Measurements from ENCODE around the gene GREB1.

GREB1 gene

GRCh38 chr2:11616851-11617415, 83.1 kb downstream of the GREB1 start:
- H2AFZ ChIP-seq (ENCODE audit: low read length, unreplicated experiment), result no peak overlapping the region
- H3K4me1 ChIP-seq (ENCODE audit: control insufficient read depth, insufficient read depth, low read length, unreplicated experiment), result peaks cover 6% of the 10 kb centered on the region
- no peak overlapping the region for H3K27ac ChIP-seq (ENCODE audit: low read depth, low read length)
- no peak overlapping the region for H3K4me3 ChIP-seq (ENCODE audit: low read depth, low read length)
- no peaks in the 10 kb centered on the region for H3K36me3 ChIP-seq (ENCODE audit: insufficient read depth, low read length)
- no peaks in the 10 kb centered on the region for H3K79me2 ChIP-seq (ENCODE audit: control insufficient read depth, insufficient read depth, low read length, unreplicated experiment)
- H3K27me3 ChIP-seq (ENCODE audit: insufficient read depth, low read length), result no peaks in the 10 kb centered on the region

- H3K4me1 ChIP-seq (ENCODE audit: control insufficient read depth, insufficient read depth, low read length, unreplicated experiment), result peaks cover 2% of the 10 kb centered on the region
- no peak overlapping the region for H3K4me3 ChIP-seq (ENCODE audit: low read depth, low read length)
- no peak overlapping the region for H2AFZ ChIP-seq (ENCODE audit: low read length, unreplicated experiment)
- H3K27ac ChIP-seq (ENCODE audit: low read depth, low read length), result no peak overlapping the region
- no peaks in the 10 kb centered on the region for H3K79me2 ChIP-seq (ENCODE audit: control insufficient read depth, insufficient read depth, low read length, unreplicated experiment)
- no peaks in the 10 kb centered on the region for H3K36me3 ChIP-seq (ENCODE audit: insufficient read depth, low read length)
- no peaks in the 10 kb centered on the region for H3K27me3 ChIP-seq (ENCODE audit: insufficient read depth, low read length)
Observed at GRCh38 chr2:11617527-11617926, 83.7 kb downstream of the GREB1 start.

GRCh38 chr2:11617984-11618707, 84.3 kb downstream of the GREB1 start:
- Histone ChIP-seq H2AFZ (ENCODE audit: low read length, unreplicated experiment) (no peak overlapping the region), H3K27me3 (ENCODE audit: insufficient read depth, low read length) (no peaks in the 10 kb centered on the region), H3K4me3 (ENCODE audit: low read depth, low read length) (no peak overlapping the region), H3K79me2 (ENCODE audit: control insufficient read depth, insufficient read depth, low read length, unreplicated experiment) (no peaks in the 10 kb centered on the region), H3K36me3 (ENCODE audit: insufficient read depth, low read length) (no peaks in the 10 kb centered on the region), H3K27ac (ENCODE audit: low read depth, low read length) (no peak overlapping the region), H3K4me1 (ENCODE audit: control insufficient read depth, insufficient read depth, low read length, unreplicated experiment) (no peaks in the 10 kb centered on the region)

GRCh38 chr2:11618708-11619062, 84.8 kb downstream of the GREB1 start:
- Histone ChIP-seq H3K79me2 (ENCODE audit: control insufficient read depth, insufficient read depth, low read length, unreplicated experiment) (no peaks in the 10 kb centered on the region), H3K4me3 (ENCODE audit: low read depth, low read length) (no peak overlapping the region), H3K36me3 (ENCODE audit: insufficient read depth, low read length) (no peaks in the 10 kb centered on the region), H3K27me3 (ENCODE audit: insufficient read depth, low read length) (no peaks in the 10 kb centered on the region), H2AFZ (ENCODE audit: low read length, unreplicated experiment) (no peak overlapping the region), H3K4me1 (ENCODE audit: control insufficient read depth, insufficient read depth, low read length, unreplicated experiment) (no peaks in the 10 kb centered on the region), H3K27ac (ENCODE audit: low read depth, low read length) (no peak overlapping the region)

GRCh38 chr2:11621410-11621809, 87.6 kb downstream of the GREB1 start:
- H2AFZ ChIP-seq (ENCODE audit: low read length, unreplicated experiment), result no peak overlapping the region
- no peaks in the 10 kb centered on the region for H3K4me1 ChIP-seq (ENCODE audit: control insufficient read depth, insufficient read depth, low read length, unreplicated experiment)
- H3K27me3 ChIP-seq (ENCODE audit: insufficient read depth, low read length), result no peaks in the 10 kb centered on the region
- no peak overlapping the region for H3K27ac ChIP-seq (ENCODE audit: low read depth, low read length)
- H3K4me3 ChIP-seq (ENCODE audit: low read depth, low read length), result no peak overlapping the region
- H3K79me2 ChIP-seq (ENCODE audit: control insufficient read depth, insufficient read depth, low read length, unreplicated experiment), result no peaks in the 10 kb centered on the region
- no peaks in the 10 kb centered on the region for H3K36me3 ChIP-seq (ENCODE audit: insufficient read depth, low read length)

- no peak overlapping the region for H2AFZ ChIP-seq (ENCODE audit: low read length, unreplicated experiment)
- no peak overlapping the region for H3K27ac ChIP-seq (ENCODE audit: low read depth, low read length)
Observed at GRCh38 chr2:11622611-11623010, 88.8 kb downstream of the GREB1 start.

GRCh38 chr2:11624893-11625292, 91.0 kb downstream of the GREB1 start:
- Histone ChIP-seq H3K36me3 (ENCODE audit: insufficient read depth, low read length) (peaks cover 9% of the 10 kb centered on the region; the same call in 1 of the 2 replicates), H3K27me3 (ENCODE audit: insufficient read depth, low read length) (no peaks in the 10 kb centered on the region), H3K79me2 (ENCODE audit: control insufficient read depth, insufficient read depth, low read length, unreplicated experiment) (no peaks in the 10 kb centered on the region), H2AFZ (ENCODE audit: low read length, unreplicated experiment) (no peak overlapping the region), H3K27ac (ENCODE audit: low read depth, low read length) (no peak overlapping the region), H3K4me3 (ENCODE audit: low read depth, low read length) (no peak overlapping the region), H3K4me1 (ENCODE audit: control insufficient read depth, insufficient read depth, low read length, unreplicated experiment) (no peaks in the 10 kb centered on the region)

More at GRCh38 chr2:11622611-11623010, 88.8 kb downstream of the GREB1 start:
- H3K27me3 ChIP-seq (ENCODE audit: insufficient read depth, low read length), result no peaks in the 10 kb centered on the region
- H3K4me3 ChIP-seq (ENCODE audit: low read depth, low read length), result no peak overlapping the region
- no peaks in the 10 kb centered on the region for H3K79me2 ChIP-seq (ENCODE audit: control insufficient read depth, insufficient read depth, low read length, unreplicated experiment)
- peaks cover 9% of the 10 kb centered on the region; the same call in 1 of the 2 replicates for H3K36me3 ChIP-seq (ENCODE audit: insufficient read depth, low read length)
- no peaks in the 10 kb centered on the region for H3K4me1 ChIP-seq (ENCODE audit: control insufficient read depth, insufficient read depth, low read length, unreplicated experiment)

- Histone ChIP-seq H2AFZ (ENCODE audit: low read length, unreplicated experiment) (no peak overlapping the region), H3K4me3 (ENCODE audit: low read depth, low read length) (no peak overlapping the region), H3K79me2 (ENCODE audit: control insufficient read depth, insufficient read depth, low read length, unreplicated experiment) (no peaks in the 10 kb centered on the region), H3K27ac (ENCODE audit: low read depth, low read length) (no peak overlapping the region), H3K27me3 (ENCODE audit: insufficient read depth, low read length) (no peaks in the 10 kb centered on the region), H3K4me1 (ENCODE audit: control insufficient read depth, insufficient read depth, low read length, unreplicated experiment) (no peaks in the 10 kb centered on the region), H3K36me3 (ENCODE audit: insufficient read depth, low read length) (peaks cover 9% of the 10 kb centered on the region; the same call in 1 of the 2 replicates)
Observed at GRCh38 chr2:11625671-11626070, 91.8 kb downstream of the GREB1 start.

GRCh38 chr2:11628675-11629074, 94.8 kb downstream of the GREB1 start:
- H3K36me3 ChIP-seq (ENCODE audit: insufficient read depth, low read length), result peaks cover 9% of the 10 kb centered on the region; the same call in 1 of the 2 replicates
- no peaks in the 10 kb centered on the region for H3K4me1 ChIP-seq (ENCODE audit: control insufficient read depth, insufficient read depth, low read length, unreplicated experiment)
- no peaks in the 10 kb centered on the region for H3K79me2 ChIP-seq (ENCODE audit: control insufficient read depth, insufficient read depth, low read length, unreplicated experiment)
- H3K27me3 ChIP-seq (ENCODE audit: insufficient read depth, low read length), result no peaks in the 10 kb centered on the region
- H3K4me3 ChIP-seq (ENCODE audit: low read depth, low read length), result no peak overlapping the region
- no peak overlapping the region for H3K27ac ChIP-seq (ENCODE audit: low read depth, low read length)
- H2AFZ ChIP-seq (ENCODE audit: low read length, unreplicated experiment), result no peak overlapping the region

- Histone ChIP-seq H3K36me3 (ENCODE audit: insufficient read depth, low read length) (peaks cover 9% of the 10 kb centered on the region; the same call in 1 of the 2 replicates), H3K4me3 (ENCODE audit: low read depth, low read length) (no peak overlapping the region), H3K27me3 (ENCODE audit: insufficient read depth, low read length) (no peaks in the 10 kb centered on the region), H3K4me1 (ENCODE audit: control insufficient read depth, insufficient read depth, low read length, unreplicated experiment) (no peaks in the 10 kb centered on the region), H3K79me2 (ENCODE audit: control insufficient read depth, insufficient read depth, low read length, unreplicated experiment) (no peaks in the 10 kb centered on the region), H3K27ac (ENCODE audit: low read depth, low read length) (no peak overlapping the region), H2AFZ (ENCODE audit: low read length, unreplicated experiment) (no peak overlapping the region)
Observed at GRCh38 chr2:11629215-11629614, 95.4 kb downstream of the GREB1 start.

- H3K27me3 ChIP-seq (ENCODE audit: insufficient read depth, low read length), result no peaks in the 10 kb centered on the region
- no peak overlapping the region for H2AFZ ChIP-seq (ENCODE audit: low read length, unreplicated experiment)
- H3K4me3 ChIP-seq (ENCODE audit: low read depth, low read length), result no peak overlapping the region
- H3K27ac ChIP-seq (ENCODE audit: low read depth, low read length), result no peak overlapping the region
- H3K36me3 ChIP-seq (ENCODE audit: insufficient read depth, low read length), result peaks cover 9% of the 10 kb centered on the region; the same call in 1 of the 2 replicates
- no peaks in the 10 kb centered on the region for H3K79me2 ChIP-seq (ENCODE audit: control insufficient read depth, insufficient read depth, low read length, unreplicated experiment)
- no peaks in the 10 kb centered on the region for H3K4me1 ChIP-seq (ENCODE audit: control insufficient read depth, insufficient read depth, low read length, unreplicated experiment)
Observed at GRCh38 chr2:11629851-11630250, 96.0 kb downstream of the GREB1 start.

Measured in ACC112 (cell line).